H1 (cell line): ENCODE measurements around the gene CRTC2. TPM values are rescaled to one million over a fixed set of nuclear protein-coding genes. Genes with fewer than 3 reads are reported as not detected.

Source experiments
- CTCF ChIA-PET: fragments of 300-600 bp; sonication (Branson Sonifier 250); formaldehyde crosslinking; loops from one replicate; lab custom pipeline; 2021; ENCODE audit not compliant: partially characterized antibody; lab: Charles Lee
- POLR2A ChIA-PET: fragments of 300-600 bp; sonication (Branson Sonifier 250); formaldehyde crosslinking; loops from one replicate; lab custom pipeline; 2021; ENCODE audit warnings: inconsistent platforms; ENCODE audit not compliant: partially characterized antibody; lab: Charles Lee
- DNase-seq, 2 experiments: peaks; one replicate each; pipeline versions ENCODE4 v3.0.0 to v3.0.0-alpha.2; 2010 to 2022; ENCODE audit warnings: low spot score in 2 of 2, low read depth in 1 of 2, mixed read lengths in 1 of 2
- FAIRE-seq: peaks from 2 replicates; lab custom pipeline; 2011; peaks lifted over from hg19 to GRCh38; lab: Jason Lieb, UNC
- H2AFZ ChIP-seq: 2 replicates; pipeline ENCODE4 v1.8.1; 2012; ENCODE audit warnings: low read length, inconsistent platforms
- H2AK5ac ChIP-seq: 2 replicates; pipeline ENCODE4 v1.6.1; 2013; ENCODE audit warnings: low read depth, low read length
- H2BK120ac ChIP-seq: replicated peaks from 2 replicates; pipeline ENCODE3; 2013; ENCODE audit warnings: low read depth, low read length, inconsistent platforms
- H2BK12ac ChIP-seq: 2 replicates; pipeline ENCODE4 v1.6.1; 2013; ENCODE audit warnings: low read depth, low read length
- H2BK15ac ChIP-seq: 2 replicates; pipeline ENCODE4 v1.6.1; 2013; ENCODE audit warnings: low read length
- H2BK20ac ChIP-seq: 2 replicates; pipeline ENCODE4 v1.6.1; 2013; ENCODE audit warnings: low read length
- H2BK5ac ChIP-seq: 2 replicates; pipeline ENCODE4 v1.6.1; 2013; ENCODE audit warnings: low read depth, low read length
- H3K14ac ChIP-seq: 2 replicates; pipeline ENCODE4 v1.6.1; 2013; ENCODE audit warnings: inconsistent platforms; ENCODE audit not compliant: insufficient read length
- H3K18ac ChIP-seq: 2 replicates; pipeline ENCODE4 v1.6.1; 2013; ENCODE audit warnings: low read length; ENCODE audit errors: extremely low read depth
- H3K23ac ChIP-seq: 2 replicates; pipeline ENCODE4 v1.6.1; 2013; ENCODE audit warnings: inconsistent platforms; ENCODE audit not compliant: insufficient read length
- H3K23me2 ChIP-seq: 2 replicates; pipeline ENCODE4 v1.6.1; 2013; ENCODE audit warnings: low read depth, low read length
- H3K27ac ChIP-seq: 2 replicates; pipeline ENCODE4 v1.6.1; 2011; ENCODE audit warnings: low read depth, low read length, inconsistent platforms
- H3K27me3 ChIP-seq, 4 experiments: replicated peaks in 1 of 4; 1 replicate in 1 of 4; 2 replicates in 3 of 4; pipeline versions ENCODE4 v1.6.1 to v1.8.1; 2011 to 2013; ENCODE audit warnings: low read length in 3 of 4, mild to moderate bottlenecking in 3 of 4, inconsistent platforms in 2 of 4, mixed read lengths in 2 of 4, moderate library complexity in 1 of 4; ENCODE audit not compliant: control insufficient read depth in 3 of 4, insufficient read depth in 3 of 4; ENCODE audit errors: extremely low read depth in 1 of 4
- H3K36me3 ChIP-seq, 4 experiments: 2 replicates each; pipeline versions ENCODE4 v1.6.1 to v1.8.1; 2011 to 2013; ENCODE audit warnings: mild to moderate bottlenecking in 4 of 4, low read length in 3 of 4, moderate library complexity in 2 of 4, control low read depth in 1 of 4, inconsistent platforms in 1 of 4; ENCODE audit not compliant: insufficient read depth in 4 of 4, control insufficient read depth in 2 of 4
- H3K4ac ChIP-seq: replicated peaks from 2 replicates; pipeline ENCODE3; 2013; ENCODE audit warnings: low read length, low read depth, mixed read lengths, inconsistent platforms; ENCODE audit not compliant: insufficient read length
- H3K4me1 ChIP-seq, 4 experiments: replicated peaks in 1 of 4; 1 replicate in 1 of 4; 2 replicates in 3 of 4; pipeline versions ENCODE4 v1.6.1 to v1.8.1; 2011 to 2013; ENCODE audit warnings: low read length in 3 of 4, inconsistent platforms in 2 of 4, mixed read lengths in 1 of 4; ENCODE audit not compliant: insufficient read depth in 4 of 4, control insufficient read depth in 3 of 4
- H3K4me2 ChIP-seq, 2 experiments: 2 replicates each; pipeline versions ENCODE4 v1.6.1 to v1.8.1; 2011 to 2013; ENCODE audit warnings: low read depth in 2 of 2, low read length in 2 of 2, control low read depth in 1 of 2, inconsistent platforms in 1 of 2, mild to moderate bottlenecking in 1 of 2; ENCODE audit not compliant: insufficient read depth in 1 of 2
- H3K4me3 ChIP-seq, 4 experiments: fragments of 200-600, 300-600 bp in 1 of 4; sonication (generic), shearing (Covaris generic), sonication (Bioruptor Twin) in 1 of 4; 2 replicates each; pipeline versions ENCODE4 v1.5.1 to v1.8.1; 2011 to 2016; ENCODE audit warnings: low read length in 4 of 4, low read depth in 3 of 4, control low read depth in 2 of 4, inconsistent platforms in 2 of 4, mild to moderate bottlenecking in 2 of 4, mixed read lengths in 1 of 4, moderate library complexity in 1 of 4; ENCODE audit not compliant: insufficient read depth in 2 of 4; ENCODE audit errors: extremely low read depth in 1 of 4
- H3K56ac ChIP-seq: replicated peaks from 2 replicates; pipeline ENCODE3; 2013; ENCODE audit warnings: low read depth, mild to moderate bottlenecking, mixed read lengths, low read length, inconsistent platforms; ENCODE audit not compliant: insufficient read length
- H3K79me1 ChIP-seq: 2 replicates; pipeline ENCODE4 v1.6.1; 2013; ENCODE audit warnings: low read depth, low read length, control low read depth
- H3K79me2 ChIP-seq, 2 experiments: 2 replicates each; pipeline versions ENCODE4 v1.6.1 to v1.8.1; 2012 to 2013; ENCODE audit warnings: low read length in 2 of 2, mild to moderate bottlenecking in 2 of 2, inconsistent platforms in 1 of 2; ENCODE audit not compliant: insufficient read depth in 2 of 2, control insufficient read depth in 1 of 2
- H3K9ac ChIP-seq, 4 experiments: replicated peaks in 1 of 4; 1 replicate in 1 of 4; 2 replicates in 3 of 4; pipeline versions ENCODE4 v1.6.1 to v1.8.1; 2011 to 2013; ENCODE audit warnings: low read depth in 3 of 4, low read length in 3 of 4, control low read depth in 2 of 4, mild to moderate bottlenecking in 2 of 4, moderate library complexity in 2 of 4, inconsistent platforms in 1 of 4; ENCODE audit errors: extremely low read depth in 1 of 4
- H3K9me3 ChIP-seq, 2 experiments: 2 replicates each; pipeline versions ENCODE4 v1.6.1 to v1.8.1; 2012 to 2013; ENCODE audit warnings: mild to moderate bottlenecking in 2 of 2, moderate library complexity in 2 of 2, control low read depth in 1 of 2, inconsistent platforms in 1 of 2, low read depth in 1 of 2, low read length in 1 of 2, mixed read lengths in 1 of 2; ENCODE audit not compliant: insufficient read depth in 2 of 2
- H4K20me1 ChIP-seq, 2 experiments: replicated peaks in 1 of 2; 2 replicates each; pipeline versions ENCODE3 to v1.8.1; 2011 to 2013; ENCODE audit warnings: inconsistent platforms in 2 of 2, low read length in 2 of 2, mild to moderate bottlenecking in 1 of 2; ENCODE audit not compliant: insufficient read depth in 2 of 2, control insufficient read depth in 1 of 2
- H4K5ac ChIP-seq: 2 replicates; pipeline ENCODE4 v1.6.1; 2013; ENCODE audit warnings: low read length, low read depth, mixed read lengths, inconsistent platforms; ENCODE audit not compliant: insufficient read length
- H4K8ac ChIP-seq: 2 replicates; pipeline ENCODE4 v1.8.0; 2013; ENCODE audit warnings: mild to moderate bottlenecking, moderate library complexity, low read length, inconsistent platforms; ENCODE audit not compliant: insufficient read depth; ENCODE audit errors: extremely low read depth
- H4K91ac ChIP-seq: replicated peaks from 2 replicates; pipeline ENCODE3; 2013; ENCODE audit warnings: low read length, mixed read lengths, inconsistent platforms; ENCODE audit not compliant: insufficient read length
- CREB1 ChIP-seq: IDR thresholded peaks from 2 replicates; pipeline ENCODE4 v1.6.1; 2012; ENCODE audit warnings: inconsistent platforms
- EGR1 ChIP-seq: IDR thresholded peaks from 2 replicates; pipeline ENCODE4 v1.6.1; 2011; ENCODE audit warnings: low read depth, low read length, borderline replicate concordance
- EZH2 ChIP-seq: fragments of 200-600 bp; sonication (generic); IDR thresholded peaks from 2 replicates; pipeline ENCODE4 v1.7.1; 2012; ENCODE audit warnings: low read depth, mild to moderate bottlenecking, moderate library complexity, low read length, inconsistent platforms; ENCODE audit not compliant: severe bottlenecking
- GTF2F1 ChIP-seq: IDR thresholded peaks from 2 replicates; pipeline ENCODE4 v1.6.1; 2012; ENCODE audit warnings: low read depth, low read length, improper control_type of control experiment, borderline replicate concordance
- HDAC2 ChIP-seq, 2 experiments: fragments of 300-600 bp in 1 of 2; sonication (generic) in 1 of 2; IDR thresholded peaks; 2 replicates each; pipeline ENCODE4 v1.6.1; 2011 to 2012; ENCODE audit warnings: low read depth in 2 of 2, low read length in 2 of 2, mild to moderate bottlenecking in 2 of 2, moderate library complexity in 2 of 2, borderline replicate concordance in 1 of 2, inconsistent platforms in 1 of 2
- MAX ChIP-seq: IDR thresholded peaks from 2 replicates; pipeline ENCODE4 v1.6.1; 2012; ENCODE audit warnings: inconsistent platforms
- SP1 ChIP-seq: IDR thresholded peaks from 2 replicates; pipeline ENCODE4 v1.6.1; 2011; ENCODE audit warnings: low read depth, low read length
- TAF1 ChIP-seq: IDR thresholded peaks from 2 replicates; pipeline ENCODE4 v1.6.1; 2011; ENCODE audit warnings: mild to moderate bottlenecking, low read depth, low read length
- TBP ChIP-seq: IDR thresholded peaks from 2 replicates; pipeline ENCODE4 v1.6.1; 2011; ENCODE audit warnings: low read depth, low read length, improper control_type of control experiment
- YY1 ChIP-seq: IDR thresholded peaks from 2 replicates; pipeline ENCODE4 v1.6.1; 2011; ENCODE audit warnings: low read depth, mild to moderate bottlenecking, low read length
- WGBS, 2 experiments: shearing (Covaris generic) in 1 of 2; methylation state at CpG; one replicate each; pipeline versions ENCODE4 v1.1.6 to v1.1.7; 2013 to 2015; ENCODE audit warnings: low lambda C conversion rate in 2 of 2, mixed read lengths in 2 of 2, inconsistent platforms in 1 of 2, low coverage in 1 of 2, missing lambda C conversion rate in 1 of 2; ENCODE audit not compliant: insufficient replicate concordance in 2 of 2, insufficient coverage in 1 of 2, insufficient read length in 1 of 2; ENCODE audit errors: extremely low coverage in 1 of 2, missing lambda C conversion rate in 1 of 2; 5-methylcytosine and 5-hydroxymethylcytosine counted together
- polyA plus RNA-seq, 7 experiments: library from polyadenylated mRNA; depleted of rRNA in 3 of 7; stranded (reverse) in 5 of 7; unstranded in 2 of 7; fragments of >200 nt in 5 of 7; fragments of 200-250 nt in 2 of 7; gene quantifications; 1 replicate in 5 of 7; 2 replicates in 1 of 7; 4 replicates in 1 of 7; pipeline versions ENCODE4 v1.2.1 to v1.2.3, GENCODE V29; 2011 to 2013; ENCODE audit warnings: missing spikeins in 2 of 7, mixed read lengths in 2 of 7
- total RNA-seq: library from RNA; stranded (reverse); fragmentation: NEBNext Ultra II Directional; extraction: Animal tissue kit (Norgen Biotek cat#: 25700); gene quantifications from 2 replicates; pipeline ENCODE4 v1.2.1, GENCODE V29; 2021

Gene CRTC2
- total and polyA plus RNA-seq, 2 of the 8 experiments (the other 6 are each of a cell fraction or from before 2014, with no cell fraction given), result 28.6 to 34.3 TPM

GRCh38 chr1:153977250-153978240 lies 19.1 kb upstream of the CRTC2 start, which contains the start of gene JTB:
JTB (minus strand) TSS chr1:153977674; CDS start chr1:153977252, 422 bp downstream.
- peak within 1 kb of the TSS; percentile 78 for H4K5ac ChIP-seq
- H3K23ac ChIP-seq, result no peak within 1 kb of the TSS
- H4K20me1 ChIP-seq, result no peaks in the 10 kb centered on the region
- H3K4me2 ChIP-seq, result peak within 1 kb of the TSS; percentile 93 to 98
- peak within 1 kb of the TSS; percentile 91 to 99 (median 93) for H3K4me3 ChIP-seq
- no peak within 1 kb of the TSS for H3K14ac ChIP-seq
- peak in 1 of 2 experiments; percentile 88 for DNase-seq
- no peaks in the 10 kb centered on the region; a peak in 1 of 7 replicates for H3K4me1 ChIP-seq
- H2BK5ac ChIP-seq, result peak within 1 kb of the TSS; percentile 75
- peaks cover 0 to 16% of the 10 kb centered on the region in 2 experiments; a peak in 2 of 4 replicates for H3K79me2 ChIP-seq
- H3K36me3 ChIP-seq, result peaks cover 16 to 53% (median 32%) of the 10 kb centered on the region in 4 experiments; a peak in 7 of 8 replicates
- ChIA-PET POLR2A (interaction anchor here (0.6 to 15.5 kb wide), 27 partner anchors 12 to 404 kb away, joined by 3 to 276 read pairs (median 4); partner anchors contain the start of genes CREB3L4, CRTC2, DENND4B and GATAD2B), CTCF (interaction anchor here (0.9 to 2.7 kb wide), 9 partner anchors 9 to 207 kb away, joined by 3 to 29 read pairs (median 7); partner anchors contain the start of genes CREB3L4, RAB13 and SLC39A1)
- no peak within 1 kb of the TSS for H2BK20ac ChIP-seq
- peak within 1 kb of the TSS; percentile 73 for H3K56ac ChIP-seq
- peak within 1 kb of the TSS; percentile 66 for H3K27ac ChIP-seq
- H2AFZ ChIP-seq, result peak within 1 kb of the TSS; percentile 85
- peak within 1 kb of the TSS; percentile 28; the same call in 1 of the 2 replicates for H2AK5ac ChIP-seq
- H3K27me3 ChIP-seq, result no peaks in the 10 kb centered on the region
- WGBS, 2 experiments, result 2% methylated on average over 72 of the region's 75 CpGs; no CpG with 5 or more reads in 1 of the 2 experiments
- H3K9ac ChIP-seq, result peak within 1 kb of the TSS; percentile 73 to 86 (median 76)
- no peak within 1 kb of the TSS for H2BK12ac ChIP-seq
- FAIRE-seq, result no peak
- H4K8ac ChIP-seq, result peak within 1 kb of the TSS; percentile 91; the same call in 1 of the 2 replicates
- H4K91ac ChIP-seq, result peak within 1 kb of the TSS; percentile 64
- H3K9me3 ChIP-seq, result no peaks in the 10 kb centered on the region
- 0 out of 2 replicates have a peak within 1 kb of the TSS, but pooled peaks have one; percentile 32 for H2BK15ac ChIP-seq
- H2BK120ac ChIP-seq, result no peak within 1 kb of the TSS
- peaks cover 6% of the 10 kb centered on the region for H3K79me1 ChIP-seq
- H3K23me2 ChIP-seq, result peaks cover 12% of the 10 kb centered on the region
- H3K4ac ChIP-seq, result peak within 1 kb of the TSS; percentile 34
- H3K18ac ChIP-seq, result peak within 1 kb of the TSS; percentile 96
- TF ChIP-seq TBP, result peak; percentile 49
- TF ChIP-seq GTF2F1, result no peak
- TF ChIP-seq MAX, result peak; percentile 84
- TF ChIP-seq EZH2, result no peak
- TF ChIP-seq EGR1, result 0 out of 2 replicates have a peak, but pooled peaks have one; percentile 21
- TF ChIP-seq TAF1, result peak; percentile 70; the same call in 1 of the 2 replicates
- peak in 1 of 2 experiments; percentile 83; a peak in 1 of 4 replicates for TF ChIP-seq HDAC2 (IDR thresholded peaks at IDR 0.05; ENCODE audit: borderline replicate concordance in 1 of 2, low read depth in 2 of 2, low read length in 2 of 2)
- TF ChIP-seq SP1, result 0 out of 2 replicates have a peak, but pooled peaks have one; percentile 25
- TF ChIP-seq YY1, result peak; percentile 97
- peak; percentile 84 for TF ChIP-seq CREB1
